ENCODE data around the gene MS4A4E.
"Not testable (repeated sequence)": the region's sequence is repeated elsewhere in the genome, so short reads cannot be mapped to it uniquely, and the experiment has no call there.

Gene MS4A4E

DNA sequence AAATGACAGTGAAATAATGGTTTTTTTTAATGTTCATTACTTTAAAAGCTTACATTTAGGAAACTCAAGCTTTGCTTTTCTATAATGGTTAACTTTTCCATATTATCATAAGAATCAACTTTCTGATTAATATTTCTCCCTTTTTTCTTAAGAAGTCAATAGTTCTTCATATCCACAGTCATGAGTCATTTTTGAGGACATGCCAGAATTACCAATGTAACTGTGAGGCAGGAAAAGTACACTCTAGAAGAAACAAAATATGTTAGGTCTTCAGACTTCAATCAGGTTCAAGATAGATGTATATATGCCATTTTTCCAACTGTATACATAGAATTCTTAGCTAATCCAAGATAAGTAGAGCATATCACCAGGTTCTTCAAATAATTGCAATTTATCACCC is 70.9 kb downstream of the MS4A4E start:
- no peak for DNase-seq (ENCODE audit: low read depth)

- no peak for DNase-seq (ENCODE audit: low read depth)
Observed at GRCh38 chr11:60170566-60170965, 72.4 kb downstream of the MS4A4E start.

GRCh38 chr11:60169264-60169915 is 73.5 kb downstream of the MS4A4E start:
- DNase-seq (ENCODE audit: low read depth), result peak; percentile 40

DNA sequence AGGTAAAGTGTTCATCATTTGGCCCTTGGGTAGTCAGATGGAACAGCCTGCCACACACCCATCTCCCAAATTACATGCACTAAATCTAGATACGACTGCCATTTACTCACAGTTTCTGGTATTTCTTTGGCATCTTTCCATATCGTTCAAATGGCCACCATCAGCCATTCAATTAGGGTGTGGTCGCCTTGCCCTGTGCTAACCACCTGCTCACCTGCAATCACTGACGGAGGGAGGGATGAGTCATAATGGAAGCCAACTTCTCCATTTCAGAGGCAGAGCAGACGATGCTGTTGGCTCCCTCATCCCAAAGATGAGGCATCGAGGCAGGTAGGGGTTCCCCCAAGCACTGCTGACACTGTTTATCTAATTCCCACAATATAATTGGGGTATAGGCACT is 74.6 kb downstream of the MS4A4E start:
- no peak for DNase-seq (ENCODE audit: low read depth)

DNA sequence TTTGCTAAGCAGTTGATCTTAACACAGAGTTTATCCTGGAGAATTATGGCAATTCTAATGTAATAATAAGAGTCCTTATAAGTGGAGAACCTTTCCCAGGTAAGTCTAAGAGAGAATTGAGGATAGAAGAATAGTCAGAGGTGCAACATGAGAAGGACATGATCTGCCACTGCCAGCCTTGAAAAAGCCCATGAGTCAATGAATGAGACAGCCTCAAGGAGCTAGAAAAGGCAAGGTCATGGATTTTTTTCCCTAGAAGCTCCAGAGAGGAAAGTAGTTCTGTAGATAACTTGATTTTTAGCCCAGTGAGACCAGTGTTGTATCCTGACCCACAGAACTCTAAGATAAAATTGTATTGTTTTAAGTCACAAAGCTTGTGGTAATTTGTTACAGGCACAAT is 77.0 kb downstream of the MS4A4E start:
- DNase-seq (ENCODE audit: low read depth), result peak; percentile 37

DNA sequence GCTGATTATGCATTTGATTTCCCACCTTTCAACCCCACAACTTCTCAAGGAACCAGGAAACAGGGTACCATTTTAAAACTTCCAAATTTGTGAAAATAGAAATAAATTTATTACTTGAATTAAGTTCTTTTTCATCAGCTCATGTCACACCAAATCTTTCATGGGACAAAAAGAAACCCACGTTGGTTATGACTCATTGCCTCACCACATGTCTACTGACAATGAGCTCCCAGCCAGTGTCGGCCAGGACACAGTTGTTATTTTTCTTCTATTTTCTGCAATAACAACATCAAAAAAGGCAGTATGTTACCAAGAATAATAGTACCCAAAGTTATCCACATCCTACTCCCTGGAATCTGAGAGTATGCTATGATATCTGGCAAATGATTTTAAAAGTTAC is 77.4 kb downstream of the MS4A4E start:
- peak; percentile 23 for DNase-seq (ENCODE audit: low read depth)

DNA sequence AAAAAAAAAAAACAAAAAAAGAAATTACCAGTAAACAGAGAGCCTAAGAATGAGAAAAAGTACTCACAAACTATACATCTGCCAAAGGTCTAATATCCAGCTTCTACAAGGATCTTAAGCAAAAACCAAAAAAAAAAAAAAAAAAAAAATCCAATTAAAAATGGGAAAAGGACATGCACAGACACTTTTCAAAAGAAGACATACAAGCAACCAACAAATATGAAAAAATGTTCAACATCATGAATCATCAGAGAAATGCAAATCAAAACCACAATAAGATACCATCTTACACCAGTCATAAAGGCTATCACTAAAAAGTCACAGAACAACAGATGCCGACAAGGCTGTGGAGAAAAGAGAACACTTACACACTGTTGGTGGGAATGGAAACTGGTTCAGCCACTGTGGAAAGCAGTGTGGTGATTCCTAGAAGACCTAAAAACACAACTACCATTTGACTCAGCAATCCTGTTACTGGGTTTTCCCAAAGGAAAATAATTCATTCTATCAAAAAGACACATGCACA is 78.3 kb downstream of the MS4A4E start:
- peak; percentile 43 for DNase-seq (ENCODE audit: low read depth)

GRCh38 chr11:60161766-60162165 is 81.2 kb downstream of the MS4A4E start:
- no peak for DNase-seq (ENCODE audit: low read depth)

DNA sequence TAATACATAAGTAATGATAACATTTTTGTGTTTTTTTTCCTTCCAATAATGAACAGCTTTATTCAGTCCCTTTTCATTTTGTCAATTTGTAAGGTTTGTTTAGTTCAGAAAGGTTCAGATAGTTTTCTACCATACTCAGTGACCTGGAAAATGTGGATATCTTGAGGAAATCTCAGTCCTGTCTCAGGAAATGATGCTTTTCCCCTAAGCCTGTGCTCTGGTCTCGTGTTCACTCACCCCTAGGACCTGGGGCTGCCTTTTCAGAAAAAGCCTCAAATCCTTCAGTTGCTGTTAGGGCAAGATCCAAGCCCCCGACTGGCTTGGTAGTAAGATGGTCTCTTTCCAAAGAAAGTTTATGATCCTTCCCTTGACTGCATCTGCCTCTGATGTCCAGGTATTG is 81.8 kb downstream of the MS4A4E start:
- DNase-seq (ENCODE audit: low read depth), result no peak

DNA sequence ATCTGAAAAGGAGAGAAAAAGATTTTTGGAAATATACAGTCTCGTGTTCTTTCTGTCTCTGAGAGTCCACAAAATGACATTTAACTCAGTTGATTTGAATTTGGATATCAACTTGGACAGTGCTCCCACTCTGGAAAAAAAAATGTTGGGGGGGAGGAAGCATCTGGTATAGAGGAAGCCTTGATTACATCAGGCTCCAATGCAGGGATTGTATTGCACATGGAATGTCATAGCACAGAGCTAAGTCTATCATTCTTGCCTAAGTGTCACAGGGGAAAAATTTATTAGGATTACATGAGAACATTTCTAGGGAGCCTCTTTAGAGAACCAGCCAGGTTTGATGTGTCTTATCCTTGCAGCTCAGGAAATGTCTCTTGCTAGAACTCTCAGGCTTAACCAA is 83.1 kb downstream of the MS4A4E start:
- no peak for DNase-seq (ENCODE audit: low read depth)

DNA sequence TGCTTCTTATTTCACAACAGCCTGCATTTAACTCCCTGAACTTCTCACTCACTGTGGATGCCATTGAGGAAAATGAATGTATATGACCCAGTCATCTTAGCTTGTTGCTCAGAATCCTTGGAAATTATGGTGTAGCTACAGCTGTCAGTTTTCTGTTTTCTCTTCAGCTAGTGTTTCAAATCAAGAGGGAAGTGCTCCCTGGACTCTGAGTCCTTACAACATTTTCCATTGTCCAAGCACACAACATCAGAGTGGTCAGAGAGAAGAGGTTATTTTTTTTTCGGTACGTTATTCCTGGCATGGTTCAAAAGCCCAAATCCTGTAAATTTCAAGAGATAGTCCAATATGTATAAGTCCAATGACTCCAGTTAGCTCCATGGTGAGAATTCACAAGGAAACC is 83.7 kb downstream of the MS4A4E start:
- no peak for DNase-seq (ENCODE audit: low read depth)

DNA sequence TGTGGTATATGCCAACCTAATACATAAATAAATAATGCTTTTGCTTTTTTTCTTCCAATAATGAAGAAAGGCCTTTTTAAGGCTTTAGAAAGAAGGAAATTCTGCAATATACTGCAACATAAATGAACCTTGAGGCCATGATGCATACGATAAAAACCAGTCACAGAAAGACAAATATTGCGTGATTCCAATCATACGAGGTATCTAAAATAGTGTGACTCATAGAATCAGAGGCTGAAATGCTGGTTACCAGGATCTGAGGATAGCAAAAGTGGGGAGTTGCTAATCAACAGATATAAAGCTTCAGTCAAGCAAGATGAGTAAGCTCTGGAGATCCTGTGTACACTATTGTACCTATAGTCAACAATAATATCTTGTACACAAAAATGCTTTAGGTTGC is 84.3 kb downstream of the MS4A4E start:
- no peak for DNase-seq (ENCODE audit: low read depth)

GRCh38 chr11:60155931-60156330 is 87.0 kb downstream of the MS4A4E start:
- no peak for DNase-seq (ENCODE audit: low read depth)

DNA sequence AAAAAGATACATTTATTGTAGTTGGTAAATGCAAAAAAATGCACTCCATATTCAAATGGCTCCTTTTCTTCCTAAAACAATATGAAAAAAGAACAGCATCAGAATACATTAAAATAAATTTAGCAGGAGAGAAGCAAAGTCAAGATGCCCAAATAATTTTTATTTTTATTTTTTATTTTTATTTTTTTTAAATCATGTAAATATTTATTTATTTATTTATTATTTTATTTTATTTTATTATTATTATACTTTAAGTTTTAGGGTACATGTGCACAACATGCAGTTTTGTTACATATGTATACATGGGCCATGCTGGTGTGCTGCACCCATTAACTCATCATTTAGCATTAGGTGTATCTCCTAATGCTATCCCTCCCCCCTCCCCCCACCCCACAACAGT is 90.2 kb downstream of the MS4A4E start:
- DNase-seq (ENCODE audit: low read depth), result not testable (repeated sequence)

GRCh38 chr11:60150279-60150678 is 92.7 kb downstream of the MS4A4E start:
- DNase-seq (ENCODE audit: low read depth), result no peak

Measured in ELR (cell line).